SU-DHL-6 (cell line): ENCODE results near the gene IQCC.

Experiments used
- CTCF ChIP-seq: fragments of 200-600 bp; sonication (generic); IDR thresholded peaks from one replicate; pipeline ENCODE4 v1.5.1; 2017; ENCODE audit warnings: antibody characterized with exemption, mild to moderate bottlenecking, low read length, moderate library complexity; ENCODE audit not compliant: insufficient read depth, poor library complexity, severe bottlenecking
- EZH2phosphoT487 ChIP-seq: fragments of 200-600 bp; sonication (generic), shearing (Covaris generic); conservative IDR thresholded peaks from 2 replicates; pipeline ENCODE4 v1.6.1; 2018; ENCODE audit warnings: mild to moderate bottlenecking, antibody characterized with exemption, low read length, moderate library complexity, mixed read lengths

- TF ChIP-seq CTCF (no peak), EZH2phosphoT487 (no peak)
These were observed 36.9 kb downstream of the IQCC start for GRCh38 chr1:32242341-32242851.
